IPS-NIHi7 (cell line): ENCODE results near the gene GBX2.

Experiments used
- DNase-seq: peaks from one replicate; pipeline ENCODE4 v3.0.0; 2012; ENCODE audit warnings: mixed read lengths; ENCODE audit errors: extremely low spot score

Gene GBX2

GRCh38 chr2:236117861-236118269 lies 50.3 kb downstream of the GBX2 start:
- DNase-seq: no peak

DNA sequence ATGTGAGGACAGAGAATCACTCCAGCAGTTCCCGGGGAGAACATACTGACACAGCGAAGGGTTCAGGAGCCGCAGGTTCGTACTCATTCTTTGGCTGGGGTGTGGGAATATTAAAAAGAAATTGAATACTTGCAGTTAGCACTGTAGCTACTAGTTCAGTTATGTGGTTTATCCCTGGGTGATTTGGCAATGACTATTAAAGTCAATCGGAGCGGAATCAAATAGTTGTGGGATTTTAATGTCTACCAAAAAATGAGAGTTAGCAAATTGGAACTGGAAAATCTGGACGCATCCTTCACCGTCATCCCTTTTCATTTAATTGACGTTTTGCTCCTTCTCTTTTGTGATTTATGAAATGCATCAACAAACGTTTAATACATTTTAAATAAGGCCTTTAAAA lies 50.8 kb downstream of the GBX2 start:
- DNase-seq: no peak
